ENCODE results near the gene TGFBR2. TPM values are rescaled to one million over a fixed set of nuclear protein-coding genes. Genes with fewer than 3 reads are reported as not detected.

Gene TGFBR2
- total RNA-seq, 1 donor from 2014 or later = 25.7 TPM

DNA sequence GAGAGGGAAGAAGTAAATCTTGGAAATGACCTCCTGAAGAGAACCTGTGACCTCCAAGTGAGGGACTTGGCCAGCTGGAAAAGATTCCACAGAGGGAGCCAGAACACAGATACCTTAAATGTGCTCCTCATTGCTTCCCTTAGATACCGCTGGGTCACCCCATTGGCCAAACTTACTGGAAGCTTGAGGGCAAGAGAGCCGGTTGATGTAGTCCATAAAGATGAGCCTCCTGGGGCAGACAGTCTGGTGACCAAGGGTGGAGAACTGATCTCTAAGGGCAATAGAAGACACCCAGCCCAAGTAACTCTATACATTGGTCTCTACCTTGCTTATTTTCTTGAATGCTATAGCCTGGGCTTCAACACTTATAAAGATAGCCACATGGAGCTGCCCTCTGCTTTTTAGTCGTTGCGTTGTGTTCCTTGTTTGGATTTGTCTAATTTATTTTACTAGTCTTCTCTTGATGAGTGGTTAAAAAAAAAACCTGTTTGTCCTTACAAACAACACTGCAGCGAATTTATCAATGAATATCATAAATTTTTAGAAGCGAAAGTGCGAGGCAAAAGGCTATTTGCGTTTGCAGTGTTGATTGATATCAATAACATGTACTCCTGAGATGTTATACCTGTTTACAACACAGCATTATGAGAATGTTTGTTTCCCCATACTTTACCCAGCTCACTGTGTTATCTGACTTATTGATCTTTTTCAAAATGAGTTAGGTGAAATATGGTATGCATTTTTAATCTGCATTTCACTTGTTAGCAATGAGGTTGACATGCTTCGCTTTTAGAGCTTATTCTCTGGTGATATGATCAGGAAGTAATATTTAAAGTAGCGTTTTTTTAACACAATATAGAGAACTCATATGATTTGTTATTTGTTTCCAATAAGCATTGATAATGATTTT, 31.2 kb downstream of the TGFBR2 start:
- TF ChIP-seq CTCF (IDR thresholded peaks at IDR 0.05) = no peak
- Mint-ChIP-seq H3K36me3 (ENCODE audit: low read depth) (no peaks in the 10 kb centered on the region), H3K27me3 (ENCODE audit: low read depth) (no peaks in the 10 kb centered on the region), H3K4me1 (ENCODE audit: low read depth) (peaks cover 7% of the 10 kb centered on the region), H3K27ac (ENCODE audit: unreplicated experiment) (no peak overlapping the region), H3K4me3 (ENCODE audit: unreplicated experiment) (no peak overlapping the region), H3K9me3 (ENCODE audit: low read depth) (no peaks in the 10 kb centered on the region)
- no peak for DNase-seq (ENCODE audit: low spot score)

GRCh38 chr3:30638685-30639412, 32.4 kb downstream of the TGFBR2 start:
- no peaks in the 10 kb centered on the region for H3K27me3 Mint-ChIP-seq (ENCODE audit: low read depth)
- no peak for TF ChIP-seq CTCF (IDR thresholded peaks at IDR 0.05)
- H3K9me3 Mint-ChIP-seq (ENCODE audit: low read depth) = no peaks in the 10 kb centered on the region
- DNase-seq (ENCODE audit: low spot score) = no peak
- peaks cover 20% of the 10 kb centered on the region for H3K4me1 Mint-ChIP-seq (ENCODE audit: low read depth)
- no peak overlapping the region for H3K4me3 Mint-ChIP-seq (ENCODE audit: unreplicated experiment)
- H3K36me3 Mint-ChIP-seq (ENCODE audit: low read depth) = no peaks in the 10 kb centered on the region
- no peak overlapping the region for H3K27ac Mint-ChIP-seq (ENCODE audit: unreplicated experiment)

DNA sequence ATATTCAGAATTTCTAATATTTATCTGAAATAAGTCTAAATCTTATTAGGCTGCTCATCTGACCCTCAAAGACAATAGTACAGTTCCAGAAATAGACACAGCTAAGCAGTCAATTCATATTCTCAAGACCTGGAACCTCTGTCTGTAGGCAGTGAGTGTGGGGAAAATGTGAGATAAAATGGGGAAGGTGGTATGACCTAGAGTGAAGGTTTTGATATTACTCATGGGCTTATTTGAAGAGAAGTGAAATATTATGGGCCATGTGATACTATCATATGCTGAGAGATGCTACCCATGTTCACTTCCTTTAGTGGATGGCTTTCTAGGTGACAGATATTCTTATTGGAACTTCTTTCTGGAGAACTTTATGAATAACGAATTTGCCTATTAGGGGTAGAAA, 33.5 kb downstream of the TGFBR2 start:
- H3K9me3 Mint-ChIP-seq (ENCODE audit: low read depth) = no peaks in the 10 kb centered on the region
- TF ChIP-seq CTCF (IDR thresholded peaks at IDR 0.05) = no peak
- H3K4me1 Mint-ChIP-seq (ENCODE audit: low read depth) = peaks cover 29% of the 10 kb centered on the region
- H3K27ac Mint-ChIP-seq (ENCODE audit: unreplicated experiment) = no peak overlapping the region
- H3K36me3 Mint-ChIP-seq (ENCODE audit: low read depth) = no peaks in the 10 kb centered on the region
- H3K4me3 Mint-ChIP-seq (ENCODE audit: unreplicated experiment) = no peak overlapping the region
- no peaks in the 10 kb centered on the region for H3K27me3 Mint-ChIP-seq (ENCODE audit: low read depth)
- no peak for DNase-seq (ENCODE audit: low spot score)

DNA sequence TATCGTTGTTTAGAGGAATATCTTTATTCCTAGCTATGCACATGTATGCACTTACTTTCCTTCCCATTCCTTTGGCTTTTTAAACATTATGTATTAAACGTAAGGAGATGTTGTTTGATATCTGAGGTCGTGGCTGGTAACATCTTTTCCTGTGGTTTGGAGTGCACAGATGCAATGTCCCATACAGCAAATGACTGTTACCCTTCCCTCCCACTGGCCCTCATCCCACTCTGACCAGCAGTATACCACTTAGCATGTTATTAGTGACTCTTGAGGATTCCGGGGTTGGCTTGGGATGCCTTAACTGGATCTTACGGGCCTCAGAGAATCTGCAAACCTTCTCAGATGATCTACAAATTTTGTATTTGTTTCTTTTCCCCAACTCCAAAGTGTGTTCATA, 34.5 kb downstream of the TGFBR2 start:
- Mint-ChIP-seq H3K4me1 (ENCODE audit: low read depth) (peaks cover 29% of the 10 kb centered on the region), H3K9me3 (ENCODE audit: low read depth) (no peaks in the 10 kb centered on the region), H3K36me3 (ENCODE audit: low read depth) (peaks cover 3% of the 10 kb centered on the region), H3K27me3 (ENCODE audit: low read depth) (no peaks in the 10 kb centered on the region), H3K27ac (ENCODE audit: unreplicated experiment) (no peak overlapping the region), H3K4me3 (ENCODE audit: unreplicated experiment) (no peak overlapping the region)
- DNase-seq (ENCODE audit: low spot score) = no peak
- no peak for TF ChIP-seq CTCF (IDR thresholded peaks at IDR 0.05)

DNA sequence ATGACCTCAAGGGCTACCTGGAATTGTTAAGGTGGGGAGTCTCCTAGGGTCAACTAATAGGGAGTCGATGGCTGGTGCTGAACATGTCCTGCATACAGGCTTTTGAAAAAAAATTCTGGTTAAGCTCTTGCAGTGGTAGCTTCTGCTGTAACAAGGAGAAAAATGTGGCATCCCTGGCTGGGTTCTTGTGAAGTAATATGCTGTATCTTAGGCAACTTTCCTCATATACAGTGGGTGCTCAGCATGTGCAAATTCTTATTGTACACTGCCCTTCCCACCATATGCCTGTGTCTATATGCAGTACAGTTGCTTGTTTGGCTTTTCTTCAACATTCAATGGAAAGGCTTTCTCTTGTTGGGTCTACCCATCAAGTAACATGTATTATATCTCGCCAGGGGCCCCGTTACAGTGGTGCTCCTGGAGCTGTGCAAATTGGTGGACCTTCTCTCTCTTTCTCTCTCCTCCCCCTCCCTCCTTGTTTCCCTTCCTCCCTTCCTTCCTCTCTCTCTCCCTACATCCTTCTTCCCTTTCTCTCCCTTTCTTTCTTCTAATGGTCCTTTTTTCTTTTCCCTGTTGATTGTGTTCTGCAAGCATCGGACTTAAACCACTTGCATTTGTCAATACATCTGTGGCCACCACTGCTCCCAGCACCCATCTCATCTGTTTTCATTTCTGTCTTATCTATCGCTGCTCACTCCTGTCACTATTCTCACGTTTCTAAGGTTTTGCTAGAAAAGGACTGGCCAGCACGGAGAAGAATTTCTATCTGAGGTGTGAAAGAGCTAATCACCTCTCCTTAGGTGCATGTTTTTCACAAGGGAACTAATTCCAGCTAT, 35.2 kb downstream of the TGFBR2 start:
- Mint-ChIP-seq H3K4me1 (ENCODE audit: low read depth) (peaks cover 29% of the 10 kb centered on the region), H3K36me3 (ENCODE audit: low read depth) (peaks cover 9% of the 10 kb centered on the region), H3K27ac (ENCODE audit: unreplicated experiment) (no peak overlapping the region), H3K27me3 (ENCODE audit: low read depth) (no peaks in the 10 kb centered on the region), H3K9me3 (ENCODE audit: low read depth) (no peaks in the 10 kb centered on the region), H3K4me3 (ENCODE audit: unreplicated experiment) (no peak overlapping the region)
- no peak for TF ChIP-seq CTCF (IDR thresholded peaks at IDR 0.05)
- no peak for DNase-seq (ENCODE audit: low spot score)

Measured in chondrocyte (in vitro differentiated cells).